ENCODE results near the gene SDCCAG8. TPM values are rescaled to one million over a fixed set of nuclear protein-coding genes. Genes with fewer than 3 reads are reported as not detected.

SDCCAG8 gene
- total and polyA plus RNA-seq, 2 of the 8 experiments (the other 6 are each of a cell fraction or from before 2014, with no cell fraction given), result 15.6 to 21.0 TPM

- no peak overlapping the region for H2AFZ ChIP-seq (ENCODE audit: low read length)
- H2BK5ac ChIP-seq (ENCODE audit: low read depth, low read length), result no peak overlapping the region
- H3K18ac ChIP-seq (ENCODE audit: extremely low read depth, low read length), result no peak overlapping the region
- H2BK20ac ChIP-seq (ENCODE audit: low read length), result no peak overlapping the region
- CTCF ChIA-PET (ENCODE audit: partially characterized antibody), result no interaction called here
- POLR2A ChIA-PET (ENCODE audit: partially characterized antibody), result no interaction called here
- H3K4me1 ChIP-seq (replicated peaks in 1 of 4; ENCODE audit: control insufficient read depth in 3 of 4, insufficient read depth in 4 of 4, low read length in 3 of 4), result peaks cover 0 to 4% (median 1%) of the 10 kb centered on the region in 4 experiments; a peak in 3 of 7 replicates
- H3K56ac ChIP-seq (replicated peaks; ENCODE audit: insufficient read length, low read depth, low read length), result no peak overlapping the region
- no peaks in the 10 kb centered on the region for H3K36me3 ChIP-seq (ENCODE audit: control insufficient read depth in 2 of 4, insufficient read depth in 4 of 4, low read length in 3 of 4)
- no peak overlapping the region for H2AK5ac ChIP-seq (ENCODE audit: low read depth, low read length)
- no peak overlapping the region for H2BK12ac ChIP-seq (ENCODE audit: low read depth, low read length)
- H3K9ac ChIP-seq (replicated peaks in 1 of 4; ENCODE audit: extremely low read depth in 1 of 4, low read depth in 3 of 4, low read length in 3 of 4), result no peak overlapping the region
- no peaks in the 10 kb centered on the region for H3K79me2 ChIP-seq (ENCODE audit: control insufficient read depth in 1 of 2, insufficient read depth in 2 of 2, low read length in 2 of 2)
- H3K23me2 ChIP-seq (ENCODE audit: low read depth, low read length), result no peaks in the 10 kb centered on the region
- H3K23ac ChIP-seq (ENCODE audit: insufficient read length), result no peak overlapping the region
- H4K91ac ChIP-seq (replicated peaks; ENCODE audit: insufficient read length, low read length), result no peak overlapping the region
- H4K20me1 ChIP-seq (replicated peaks in 1 of 2; ENCODE audit: control insufficient read depth in 1 of 2, insufficient read depth in 2 of 2, low read length in 2 of 2), result no peaks in the 10 kb centered on the region
- no peak overlapping the region for H3K4me3 ChIP-seq (ENCODE audit: extremely low read depth in 1 of 4, insufficient read depth in 2 of 4, low read depth in 3 of 4, low read length in 4 of 4)
- H2BK120ac ChIP-seq (replicated peaks; ENCODE audit: low read depth, low read length), result no peak overlapping the region
- H4K5ac ChIP-seq (ENCODE audit: insufficient read length, low read depth, low read length), result no peak overlapping the region
- DNase-seq (ENCODE audit: low read depth in 1 of 2, low spot score in 2 of 2) (no peak), FAIRE-seq (no peak)
- H4K8ac ChIP-seq (ENCODE audit: extremely low read depth, insufficient read depth, low read length), result no peak overlapping the region
- WGBS, 2 experiments (ENCODE audit: extremely low coverage in 1 of 2, insufficient coverage in 1 of 2, insufficient read length in 1 of 2, insufficient replicate concordance in 2 of 2, low coverage in 1 of 2, low lambda C conversion rate in 2 of 2, missing lambda C conversion rate in 1 of 2), result 75% methylated on average over 1 of the region's 1 CpG; no CpG with 5 or more reads in 1 of the 2 experiments
- H3K14ac ChIP-seq (ENCODE audit: insufficient read length), result no peak overlapping the region
- no peak overlapping the region for H2BK15ac ChIP-seq (ENCODE audit: low read length)
- H3K9me3 ChIP-seq (ENCODE audit: insufficient read depth in 2 of 2, low read depth in 1 of 2, low read length in 1 of 2), result no peaks in the 10 kb centered on the region
- H3K79me1 ChIP-seq (ENCODE audit: low read depth, low read length), result no peaks in the 10 kb centered on the region
- H3K4ac ChIP-seq (replicated peaks; ENCODE audit: insufficient read length, low read depth, low read length), result no peak overlapping the region
- H3K27me3 ChIP-seq (replicated peaks in 1 of 4; ENCODE audit: control insufficient read depth in 3 of 4, extremely low read depth in 1 of 4, insufficient read depth in 3 of 4, low read length in 3 of 4), result no peaks in the 10 kb centered on the region
- TF ChIP-seq CEBPB (IDR thresholded peaks at IDR 0.05; ENCODE audit: low read depth, low read length) (no peak), KDM5A (IDR thresholded peaks at IDR 0.05; ENCODE audit: low read length) (no peak)
- H3K4me2 ChIP-seq (ENCODE audit: insufficient read depth in 1 of 2, low read depth in 2 of 2, low read length in 2 of 2), result no peak overlapping the region
- no peak overlapping the region for H3K27ac ChIP-seq (ENCODE audit: low read depth, low read length)
Observed at GRCh38 chr1:243315455-243315854, 59.6 kb downstream of the SDCCAG8 start.

Measured in H1 (cell line).